GM19324 (cell line): Measurements from ENCODE around the gene PLOD1.
A peak's percentile ranks its signal among the peaks of the same experiment; 100 is the strongest.
"Not testable (repeated sequence)": the region's sequence is repeated elsewhere in the genome, so short reads cannot be mapped to it uniquely, and the experiment has no call there.

Source experiments
- ATAC-seq: cut with Tn5 transposase; IDR thresholded peaks from one replicate; pipeline ENCODE4 v1.9.1; 2021; ENCODE audit warnings: mild to moderate bottlenecking, moderate library complexity; ENCODE audit not compliant: unreplicated experiment, low FRiP score

The PLOD1 gene

DNA sequence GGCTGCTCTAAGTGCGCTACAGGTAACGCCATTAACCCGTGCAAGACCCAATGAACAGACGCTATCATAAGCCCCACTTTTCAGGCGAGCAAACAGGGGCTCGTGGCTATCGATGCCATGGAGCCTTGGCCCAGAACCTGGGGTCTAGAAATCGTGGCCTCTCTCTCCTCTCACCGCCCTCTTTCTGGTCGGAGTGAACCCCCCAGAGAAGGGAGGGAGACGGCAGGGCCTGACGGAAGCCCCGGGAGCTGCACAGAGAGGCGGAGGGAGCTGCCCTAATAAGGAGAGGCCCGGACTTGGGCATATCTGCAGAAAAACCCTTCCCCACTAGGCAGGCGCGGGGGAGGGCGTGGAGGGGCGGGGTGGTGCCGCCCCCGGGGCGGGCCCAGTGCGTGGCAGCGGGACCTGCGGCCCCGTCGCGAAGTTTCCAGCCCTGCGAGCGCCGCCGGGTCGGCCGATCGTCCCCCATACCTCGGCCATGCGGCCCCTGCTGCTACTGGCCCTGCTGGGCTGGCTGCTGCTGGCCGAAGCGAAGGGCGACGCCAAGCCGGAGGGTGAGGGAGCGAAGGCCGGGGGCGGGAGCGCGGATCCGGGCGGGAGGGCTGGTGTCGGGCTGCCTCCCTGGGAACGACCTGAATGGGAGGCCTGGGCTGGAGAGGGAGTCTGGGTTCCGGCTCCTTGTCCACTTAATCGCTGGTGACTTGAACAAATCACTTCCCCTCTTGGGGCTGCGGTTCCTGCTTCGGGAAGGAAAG lies at the start of gene PLOD1:
Gene PLOD1 (plus strand): TSS at position 416 of the 755 bp plus-strand sequence. CDS start 63 bp downstream, at position 479.
- peak; percentile 93 for ATAC-seq

DNA sequence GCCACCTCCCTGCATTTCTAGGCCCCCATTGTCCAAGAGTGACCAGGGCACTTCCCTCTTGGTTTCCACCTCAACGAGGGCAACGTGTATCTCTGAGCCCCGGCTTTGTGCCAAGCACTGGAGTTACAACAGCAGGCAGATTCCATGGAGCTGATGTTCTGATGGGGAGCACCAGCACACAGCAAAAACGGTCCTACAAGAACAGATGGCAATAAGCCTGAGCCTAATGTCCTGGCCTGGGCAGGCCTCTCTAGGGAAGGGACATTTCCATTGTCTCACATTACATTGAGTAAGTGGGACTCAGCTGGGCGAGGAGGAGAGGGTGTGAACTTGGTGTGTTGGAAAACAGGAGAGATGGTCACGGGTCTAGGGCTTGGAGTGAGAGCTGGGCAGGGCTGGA lies 48.6 kb upstream of the PLOD1 start:
- ATAC-seq = no peak

DNA sequence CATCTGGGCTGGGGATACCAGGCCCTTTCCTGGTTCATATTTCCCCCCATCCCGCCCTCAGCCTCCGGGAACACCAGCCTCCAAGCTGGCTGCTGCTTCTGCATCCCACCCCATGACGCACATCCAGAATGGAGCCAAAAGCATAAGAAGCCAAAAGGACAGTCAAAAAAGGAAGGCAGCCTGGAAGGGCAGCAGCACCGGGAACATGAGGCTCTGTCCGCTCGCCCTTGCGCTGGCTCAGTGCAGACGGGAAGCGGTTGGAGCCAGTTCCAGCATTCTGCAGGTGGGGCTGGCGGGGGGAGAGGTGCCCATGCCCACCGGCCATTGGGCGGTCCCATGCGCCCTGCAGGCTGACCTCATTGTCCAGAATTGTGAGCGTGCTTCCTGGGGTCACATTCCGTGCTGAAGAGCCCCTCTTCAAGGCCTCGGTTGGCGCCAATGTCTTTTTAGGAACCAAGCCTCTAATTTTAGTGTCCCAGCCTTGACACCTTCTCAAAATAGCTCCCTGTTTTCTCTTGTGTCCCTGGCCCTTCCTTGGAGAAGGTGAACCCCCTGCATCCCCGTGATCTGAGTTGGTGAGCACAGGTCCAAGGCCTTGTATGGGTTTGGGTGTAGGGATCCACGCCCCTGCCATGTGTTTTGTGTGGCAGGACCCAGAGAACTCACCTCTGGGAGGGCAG lies 47.4 kb upstream of the PLOD1 start:
- no peak for ATAC-seq

- no peak for ATAC-seq
Measured at GRCh38 chr1:11887666-11888007, 46.9 kb upstream of the PLOD1 start.

GRCh38 chr1:11888206-11888876 lies 46.2 kb upstream of the PLOD1 start:
- ATAC-seq = no peak

DNA sequence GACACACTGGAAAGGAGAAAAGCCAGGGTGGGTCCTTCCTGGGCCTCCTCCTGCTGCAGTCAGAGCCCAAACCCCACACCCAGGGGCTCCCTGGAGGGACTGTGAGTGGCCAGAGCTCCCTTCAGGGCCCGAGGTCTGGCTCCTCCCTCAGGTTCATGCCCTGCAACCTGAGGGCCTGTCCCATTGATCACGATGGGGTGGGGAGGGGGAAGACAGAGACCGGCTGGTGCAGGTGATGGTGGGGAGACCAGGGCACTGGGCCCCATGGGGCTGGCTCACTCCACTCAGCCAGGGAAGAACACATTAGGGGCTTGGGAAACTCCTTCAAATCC lies 45.7 kb upstream of the PLOD1 start:
- no peak for ATAC-seq

DNA sequence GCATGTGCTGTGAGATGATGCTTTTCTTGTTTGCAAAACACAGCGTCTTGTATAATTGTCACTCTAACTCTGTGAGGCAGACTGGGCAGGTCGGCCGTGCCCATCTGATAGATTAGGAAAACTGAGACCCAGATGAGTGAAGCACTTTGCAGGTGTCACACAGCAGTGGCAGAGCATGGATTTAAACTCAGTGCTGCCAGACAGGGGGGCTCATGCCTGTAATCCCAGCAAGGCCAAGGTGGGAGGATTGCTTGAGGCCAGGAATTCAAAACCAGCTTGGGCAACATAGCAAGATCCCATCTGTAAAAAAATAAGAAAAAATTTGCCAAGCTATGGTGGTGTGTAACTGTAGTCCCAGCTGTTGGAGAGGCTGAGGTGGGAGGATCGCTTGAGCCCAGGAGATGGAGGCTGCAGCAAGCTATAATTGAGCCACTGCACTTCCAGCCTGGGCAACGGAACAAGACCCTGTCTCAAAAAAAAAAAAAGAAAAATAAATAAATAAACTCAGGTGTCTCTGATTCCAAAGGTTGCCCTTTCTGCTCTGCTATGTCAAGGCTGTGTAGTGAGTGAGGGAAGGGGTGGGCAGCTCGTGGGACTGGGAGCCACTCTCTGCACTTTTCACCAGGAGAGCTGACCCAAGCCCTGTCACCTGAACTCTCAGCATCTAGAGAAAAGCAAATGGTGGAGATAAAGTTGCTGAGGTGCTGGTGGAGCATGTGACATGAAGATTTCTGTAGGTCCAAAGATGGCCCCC lies 42.9 kb upstream of the PLOD1 start:
- ATAC-seq = no peak

DNA sequence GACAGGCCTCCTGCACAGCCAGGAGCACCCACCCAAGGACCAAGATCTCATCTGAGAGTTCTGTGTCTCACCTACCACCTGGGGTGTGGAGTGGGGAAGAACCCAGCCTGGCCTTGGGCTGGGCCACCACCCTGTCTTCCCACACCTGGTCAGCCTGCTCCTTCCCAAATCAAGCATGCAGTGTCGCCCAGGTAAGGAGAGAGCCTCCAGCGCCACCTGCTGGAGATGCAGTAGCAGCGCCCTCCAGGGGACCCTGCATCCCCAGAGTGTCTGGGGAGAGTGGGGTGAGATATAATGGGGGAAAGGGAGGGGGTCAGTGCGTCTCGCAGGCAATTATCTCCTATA lies 40.6 kb upstream of the PLOD1 start:
- no peak for ATAC-seq

DNA sequence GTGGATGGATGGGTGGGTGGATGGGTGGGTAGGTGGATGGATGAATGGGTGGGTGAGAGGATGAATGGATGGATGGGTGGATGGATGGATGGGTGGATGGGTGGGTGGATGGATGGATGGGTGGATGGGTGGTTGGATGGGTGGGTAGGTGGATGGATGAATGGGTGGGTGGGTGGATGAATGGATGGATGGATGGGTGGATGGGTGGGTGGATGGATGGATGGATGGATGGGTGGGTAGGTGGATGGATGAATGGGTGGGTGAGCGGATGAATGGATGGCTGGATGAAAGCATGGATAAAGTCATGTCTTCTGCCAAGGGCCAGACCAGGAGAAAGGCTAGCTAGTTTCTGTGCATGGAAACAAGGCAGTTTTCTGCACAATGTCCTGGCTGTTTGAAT lies 40.0 kb upstream of the PLOD1 start:
- not testable (repeated sequence) for ATAC-seq

DNA sequence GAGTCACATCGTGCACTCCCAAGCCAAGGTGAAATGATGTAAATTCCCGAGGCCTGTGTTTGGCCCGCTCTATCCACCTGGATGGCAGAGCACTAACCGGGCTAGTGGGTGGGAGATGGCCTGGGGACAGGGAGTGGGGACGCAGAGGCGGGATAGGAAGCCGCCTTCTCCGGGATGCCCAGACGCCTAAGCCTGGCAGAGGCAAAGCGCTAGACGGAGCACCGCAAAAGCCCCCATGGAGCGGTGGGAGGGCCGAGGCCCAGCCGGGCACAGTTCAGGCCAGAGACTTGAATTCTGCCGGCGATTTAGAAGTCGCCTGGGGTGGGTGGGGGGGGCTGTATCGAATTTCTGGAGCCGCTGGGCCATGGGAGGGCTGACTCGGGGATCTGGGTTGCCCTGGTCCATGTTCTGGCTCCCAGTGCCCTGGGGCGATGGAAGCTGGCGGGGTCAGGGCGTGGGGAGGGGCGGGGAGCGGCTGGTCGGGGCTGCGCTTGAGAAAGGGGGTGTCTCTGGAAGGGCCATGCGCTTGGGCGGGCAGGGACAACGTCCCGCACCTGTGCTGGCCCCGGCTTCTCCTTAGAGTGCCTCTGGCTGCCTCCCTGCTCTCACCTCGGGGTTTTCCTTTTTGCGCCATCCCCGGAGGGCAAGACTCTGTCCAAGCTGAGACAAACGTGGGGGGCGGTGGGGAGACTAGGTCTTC lies 36.3 kb upstream of the PLOD1 start:
- no peak for ATAC-seq

DNA sequence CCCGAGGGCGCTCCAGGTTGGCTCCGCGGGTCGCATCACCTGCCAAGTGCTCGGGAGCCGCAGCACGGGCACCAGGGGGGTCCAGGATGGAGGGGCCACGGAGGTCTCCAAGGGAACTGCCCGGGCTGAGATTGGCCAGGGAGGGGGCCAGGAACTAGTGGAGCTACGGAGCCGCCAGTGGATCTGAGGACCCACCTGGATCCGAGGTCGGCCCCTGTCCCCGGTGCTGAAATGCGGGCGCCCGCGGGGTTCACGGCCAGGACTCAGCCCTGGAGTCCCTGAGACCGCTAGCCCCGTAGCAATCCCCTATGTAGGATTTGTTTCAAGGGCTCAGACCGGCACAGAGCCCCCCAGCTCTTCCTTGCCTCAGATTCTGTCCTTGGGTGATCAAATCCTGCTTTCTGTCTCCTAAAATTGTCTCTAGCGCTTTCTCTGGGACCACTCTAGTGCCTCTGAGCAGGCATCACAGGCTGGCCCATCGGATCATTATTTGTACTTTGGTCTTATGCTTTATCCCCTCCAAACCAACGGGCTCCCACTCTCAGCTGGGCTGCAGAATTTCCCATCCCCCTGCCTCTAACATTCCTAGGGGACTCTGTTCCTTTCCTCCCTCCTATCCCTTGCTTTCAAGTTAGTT lies 35.6 kb upstream of the PLOD1 start:
- no peak for ATAC-seq

GRCh38 chr1:11901446-11901845 lies 33.1 kb upstream of the PLOD1 start:
- not testable (repeated sequence) for ATAC-seq

- no peak for ATAC-seq
Measured at GRCh38 chr1:11903210-11903609, 31.3 kb upstream of the PLOD1 start.

DNA sequence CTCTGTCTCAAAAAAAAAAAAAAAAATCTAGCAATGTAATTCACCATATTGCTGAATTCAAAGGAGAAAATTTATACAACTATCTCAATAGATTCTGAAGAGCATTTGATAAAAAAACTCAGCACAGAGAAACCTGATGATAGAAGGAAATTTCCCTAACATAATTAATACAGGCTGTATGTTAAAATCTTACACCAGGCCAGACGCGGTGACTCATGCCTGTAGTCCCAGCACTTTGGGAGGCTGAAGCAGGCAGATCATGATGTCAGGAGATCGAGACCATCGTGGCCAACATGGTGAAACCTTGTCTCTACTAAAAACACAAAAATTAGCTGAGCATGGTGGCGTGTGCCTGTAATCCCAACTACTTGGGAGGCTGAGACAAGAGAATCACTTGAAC lies 30.4 kb upstream of the PLOD1 start:
- not testable (repeated sequence) for ATAC-seq

GRCh38 chr1:11904978-11905377 lies 29.5 kb upstream of the PLOD1 start:
- no peak for ATAC-seq

DNA sequence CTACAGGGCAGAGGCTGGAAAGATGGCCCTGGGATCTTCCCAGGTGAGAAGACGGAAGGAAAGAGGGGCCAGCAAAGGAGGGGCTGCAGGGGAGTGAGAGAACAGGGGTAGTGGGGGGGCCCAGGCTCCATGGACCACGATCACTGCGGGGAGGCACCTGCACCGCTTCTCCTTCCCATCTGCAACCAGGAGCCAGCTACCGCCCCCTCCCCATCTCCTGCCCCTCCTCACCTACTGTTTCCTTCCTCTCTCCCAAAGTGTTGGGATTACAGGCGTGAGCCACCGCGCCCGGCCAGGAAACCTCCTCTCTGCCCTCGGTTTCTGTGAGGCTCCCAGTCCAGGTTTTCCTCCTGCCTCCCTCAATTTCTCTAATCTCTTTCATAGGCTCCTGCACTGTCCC lies 27.6 kb upstream of the PLOD1 start:
- no peak for ATAC-seq

- ATAC-seq = peak; percentile 46
Measured at GRCh38 chr1:11907275-11908094, 27.0 kb upstream of the PLOD1 start.

GRCh38 chr1:11908095-11908675 lies 26.3 kb upstream of the PLOD1 start:
- ATAC-seq = peak; percentile 46

DNA sequence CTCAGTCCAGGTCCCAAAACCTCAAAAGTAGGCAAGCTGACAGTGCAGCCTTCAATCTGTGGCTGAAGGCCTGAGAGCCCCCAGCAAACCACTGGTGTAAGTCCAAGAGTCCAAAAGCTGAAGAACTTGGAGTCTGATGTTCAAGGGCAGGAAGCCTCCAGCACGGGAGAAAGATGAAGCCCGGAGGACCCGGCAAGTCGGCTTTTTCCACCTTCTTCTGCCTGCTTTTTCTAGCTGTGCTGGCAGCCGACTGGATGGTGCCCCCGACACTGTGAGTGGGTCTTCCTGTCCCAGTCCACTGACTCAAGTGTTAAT lies 23.6 kb upstream of the PLOD1 start:
- not testable (repeated sequence) for ATAC-seq
